Fibroblast of the aortic adventitia (primary cell): Measurements from ENCODE around the gene NR2C2. TPM values are rescaled to one million over a fixed set of nuclear protein-coding genes. Genes with fewer than 3 reads are reported as not detected.
"Not testable (repeated sequence)": the region's sequence is repeated elsewhere in the genome, so short reads cannot be mapped to it uniquely, and the experiment has no call there.

Experiments used
- DNase-seq: peaks from one replicate; pipeline ENCODE4 v3.0.0-alpha.2; 2010; ENCODE audit warnings: low read depth
- H3K4me3 ChIP-seq: 2 replicates; pipeline ENCODE4 v1.5.1; 2011; ENCODE audit warnings: low read depth, mild to moderate bottlenecking, control low read depth, low read length, moderate library complexity
- total RNA-seq: library from RNA; depleted of rRNA; stranded (reverse); fragments of >200 nt; gene quantifications from 2 replicates; pipeline ENCODE4 v1.2.3, GENCODE V29; 2012; ENCODE audit warnings: low replicate concordance
- TF ChIP-seq, protein P1 (sequence below): IDR thresholded peaks from 2 replicates; pipeline ENCODE4 v1.5.1; 2011; ENCODE audit warnings: mild to moderate bottlenecking, low read length, control low read depth, inconsistent platforms; ENCODE audit not compliant: insufficient read depth

NR2C2 gene
- total RNA-seq, 1 donor, result 33.8 TPM

GRCh38 chr3:14991818-14992612, 44.6 kb downstream of the NR2C2 start:
- TF ChIP-seq, protein P1, sequence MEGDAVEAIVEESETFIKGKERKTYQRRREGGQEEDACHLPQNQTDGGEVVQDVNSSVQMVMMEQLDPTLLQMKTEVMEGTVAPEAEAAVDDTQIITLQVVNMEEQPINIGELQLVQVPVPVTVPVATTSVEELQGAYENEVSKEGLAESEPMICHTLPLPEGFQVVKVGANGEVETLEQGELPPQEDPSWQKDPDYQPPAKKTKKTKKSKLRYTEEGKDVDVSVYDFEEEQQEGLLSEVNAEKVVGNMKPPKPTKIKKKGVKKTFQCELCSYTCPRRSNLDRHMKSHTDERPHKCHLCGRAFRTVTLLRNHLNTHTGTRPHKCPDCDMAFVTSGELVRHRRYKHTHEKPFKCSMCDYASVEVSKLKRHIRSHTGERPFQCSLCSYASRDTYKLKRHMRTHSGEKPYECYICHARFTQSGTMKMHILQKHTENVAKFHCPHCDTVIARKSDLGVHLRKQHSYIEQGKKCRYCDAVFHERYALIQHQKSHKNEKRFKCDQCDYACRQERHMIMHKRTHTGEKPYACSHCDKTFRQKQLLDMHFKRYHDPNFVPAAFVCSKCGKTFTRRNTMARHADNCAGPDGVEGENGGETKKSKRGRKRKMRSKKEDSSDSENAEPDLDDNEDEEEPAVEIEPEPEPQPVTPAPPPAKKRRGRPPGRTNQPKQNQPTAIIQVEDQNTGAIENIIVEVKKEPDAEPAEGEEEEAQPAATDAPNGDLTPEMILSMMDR, result no peak
- DNase-seq, result no peak

DNA sequence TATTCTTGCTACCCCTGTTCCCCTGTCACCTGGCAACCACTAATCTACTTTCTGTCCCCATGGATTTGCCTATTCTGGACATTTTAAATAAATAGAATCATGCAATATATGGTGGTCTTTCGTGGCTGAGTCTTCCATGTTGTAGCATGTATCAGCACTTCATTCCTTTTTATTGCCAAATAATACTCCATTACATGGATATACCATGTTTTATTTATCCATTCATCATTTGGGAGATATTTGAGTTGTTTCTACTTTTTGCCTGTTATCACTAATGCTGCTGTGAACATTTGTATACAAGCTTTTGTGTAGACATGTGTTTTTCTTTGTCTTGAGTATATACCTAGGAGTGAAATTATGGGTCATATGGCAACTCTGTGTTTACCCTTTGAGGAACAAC, 50.6 kb downstream of the NR2C2 start:
- no peak overlapping the region for H3K4me3 ChIP-seq
- DNase-seq, result no peak
- TF ChIP-seq, protein P1, result no peak

More at GRCh38 chr3:14991818-14992612, 44.6 kb downstream of the NR2C2 start:
- H3K4me3 ChIP-seq, result no peak overlapping the region

DNA sequence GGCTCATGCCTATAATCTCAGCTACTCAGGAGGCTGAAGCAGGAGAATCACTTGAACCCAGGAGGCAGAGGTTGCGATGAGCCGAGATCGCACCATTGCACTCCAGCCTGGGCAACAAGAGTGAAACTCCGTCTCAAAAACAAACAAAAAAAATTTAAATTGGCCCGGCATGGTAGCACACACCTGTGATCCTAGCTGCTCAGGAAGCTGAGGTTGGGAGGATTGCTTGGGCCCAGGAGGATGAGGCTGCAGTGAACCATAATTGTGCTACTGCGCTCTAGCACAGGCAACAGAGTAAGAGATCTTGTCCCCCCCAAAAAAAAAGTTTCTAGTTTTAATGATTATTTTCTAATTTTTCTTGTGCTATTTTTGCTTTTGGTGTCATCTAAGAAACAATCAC, 51.8 kb downstream of the NR2C2 start:
- not testable (repeated sequence) for DNase-seq

GRCh38 chr3:15007681-15008141, 60.3 kb downstream of the NR2C2 start:
- peak; percentile 92 for DNase-seq
- TF ChIP-seq, protein P1, result no peak
- no peak overlapping the region for H3K4me3 ChIP-seq

More for the DNA sequence above, 51.8 kb downstream of the NR2C2 start:
- not testable (repeated sequence) for H3K4me3 ChIP-seq

GRCh38 chr3:15009167-15009566, 61.8 kb downstream of the NR2C2 start:
- TF ChIP-seq, protein P1, result no peak
- no peak for DNase-seq
- H3K4me3 ChIP-seq, result no peak overlapping the region

- no peak overlapping the region for H3K4me3 ChIP-seq
- TF ChIP-seq, protein P1, result no peak
- DNase-seq, result no peak
These were observed 63.3 kb downstream of the NR2C2 start for GRCh38 chr3:15010664-15011063.

- no peak overlapping the region for H3K4me3 ChIP-seq
- TF ChIP-seq, protein P1, result no peak
- no peak for DNase-seq
These were observed 63.8 kb downstream of the NR2C2 start for GRCh38 chr3:15011174-15011573.
